ENCODE data around the gene ART1.

The ART1 gene

GRCh38 chr11:3611976-3612678 lies 32.8 kb upstream of the ART1 start:
- TF ChIP-seq CTCF (IDR thresholded peaks at IDR 0.05) = no peak
- no peak for TF ChIP-seq ZFX (IDR thresholded peaks at IDR 0.05; ENCODE audit: borderline replicate concordance)

GRCh38 chr11:3613998-3614741 lies 30.8 kb upstream of the ART1 start:
- no peak for TF ChIP-seq CTCF (IDR thresholded peaks at IDR 0.05)
- no peak for TF ChIP-seq ZFX (IDR thresholded peaks at IDR 0.05; ENCODE audit: borderline replicate concordance)
- H3K27ac ChIP-seq = no peak overlapping the region

More at GRCh38 chr11:3611976-3612678, 32.8 kb upstream of the ART1 start:
- H3K27ac ChIP-seq = no peak overlapping the region

- H3K27ac ChIP-seq = no peak overlapping the region
- TF ChIP-seq CTCF (IDR thresholded peaks at IDR 0.05) (no peak), ZFX (IDR thresholded peaks at IDR 0.05; ENCODE audit: borderline replicate concordance) (no peak)
Measured at GRCh38 chr11:3614742-3615171, 30.2 kb upstream of the ART1 start.

- no peak overlapping the region for H3K27ac ChIP-seq
- TF ChIP-seq CTCF (IDR thresholded peaks at IDR 0.05) (no peak), ZFX (IDR thresholded peaks at IDR 0.05; ENCODE audit: borderline replicate concordance) (no peak)
Measured at GRCh38 chr11:3615998-3616397, 28.9 kb upstream of the ART1 start.

GRCh38 chr11:3616721-3617460 lies 28.0 kb upstream of the ART1 start:
- TF ChIP-seq ZFX (IDR thresholded peaks at IDR 0.05; ENCODE audit: borderline replicate concordance) = no peak
- no peak for TF ChIP-seq CTCF (IDR thresholded peaks at IDR 0.05)
- H3K27ac ChIP-seq = no peak overlapping the region

- H3K27ac ChIP-seq = no peak overlapping the region
- no peak for TF ChIP-seq CTCF (IDR thresholded peaks at IDR 0.05)
- no peak for TF ChIP-seq ZFX (IDR thresholded peaks at IDR 0.05; ENCODE audit: borderline replicate concordance)
Measured at GRCh38 chr11:3617990-3618389, 26.9 kb upstream of the ART1 start.
